HG03135 (cell line): ENCODE data around the gene DIAPH1.

Experiments used
- ATAC-seq: cut with Tn5 transposase; IDR thresholded peaks from one replicate; pipeline ENCODE4 v1.9.1; 2021; ENCODE audit warnings: mild to moderate bottlenecking, moderate library complexity; ENCODE audit not compliant: unreplicated experiment

The DIAPH1 gene

DNA sequence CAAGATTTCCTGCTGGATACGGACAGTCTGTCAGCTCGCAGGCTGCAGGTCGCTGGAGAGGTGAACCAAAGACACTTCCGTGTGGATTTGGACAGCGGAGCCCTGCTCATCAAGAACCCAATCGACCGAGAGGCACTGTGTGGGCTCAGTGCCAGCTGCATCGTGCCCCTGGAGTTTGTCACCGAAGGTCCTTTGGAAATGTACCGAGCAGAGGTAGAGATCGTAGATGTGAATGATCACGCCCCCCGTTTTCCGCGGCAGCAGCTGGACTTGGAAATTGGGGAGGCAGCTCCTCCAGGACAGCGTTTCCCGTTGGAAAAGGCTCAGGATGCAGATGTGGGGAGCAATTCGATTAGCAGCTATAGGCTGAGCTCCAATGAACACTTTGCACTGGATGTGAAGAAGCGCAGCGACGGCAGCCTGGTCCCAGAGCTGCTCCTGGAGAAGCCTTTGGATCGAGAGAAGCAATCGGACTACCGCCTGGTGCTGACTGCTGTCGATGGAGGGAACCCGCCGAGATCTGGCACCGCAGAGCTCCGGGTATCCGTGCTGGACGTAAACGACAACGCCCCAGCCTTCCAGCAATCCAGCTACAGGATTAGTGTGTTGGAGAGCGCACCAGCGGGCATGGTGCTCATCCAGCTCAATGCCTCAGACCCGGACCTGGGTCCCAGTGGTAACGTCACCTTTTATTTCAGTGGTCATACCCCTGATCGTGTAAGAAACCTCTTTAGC is 133.3 kb downstream of the DIAPH1 start:
- no peak for ATAC-seq

DNA sequence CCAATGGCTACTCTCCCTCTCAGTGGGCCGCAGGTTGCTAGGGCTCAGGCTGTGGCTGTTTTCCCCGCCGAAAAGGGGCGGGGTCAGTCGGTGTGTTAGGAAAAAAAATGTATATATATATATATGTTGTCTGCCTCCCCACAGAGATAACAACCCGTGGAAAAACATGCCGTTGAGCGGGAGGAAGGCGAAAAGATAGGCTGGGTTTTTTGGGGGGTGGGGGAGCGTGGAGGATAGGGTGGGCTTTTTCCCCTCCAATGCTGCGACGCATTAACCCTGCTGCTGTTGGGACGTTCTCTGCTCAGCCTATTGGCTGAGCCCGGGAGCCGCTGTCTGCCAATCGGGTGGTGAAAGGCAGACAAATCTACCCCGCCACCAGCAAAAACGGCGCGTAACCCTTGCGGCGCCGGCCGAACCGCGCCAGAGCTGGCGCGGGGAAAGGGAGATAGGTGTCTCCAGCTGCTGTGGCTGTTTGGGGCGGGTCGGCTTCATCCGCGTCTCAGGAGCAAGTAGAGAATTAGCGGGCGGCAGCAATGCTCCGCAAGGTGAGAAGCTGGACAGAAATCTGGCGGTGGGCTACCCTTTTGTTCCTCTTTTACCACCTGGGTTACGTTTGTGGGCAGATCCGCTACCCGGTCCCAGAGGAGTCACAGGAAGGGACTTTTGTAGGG is 134.0 kb downstream of the DIAPH1 start, which contains the start of gene PCDHGC4:
Gene PCDHGC4 (plus strand): TSS at position 390 of the 671 bp plus-strand sequence. CDS start 144 bp downstream, at position 534.
- no peak for ATAC-seq

DNA sequence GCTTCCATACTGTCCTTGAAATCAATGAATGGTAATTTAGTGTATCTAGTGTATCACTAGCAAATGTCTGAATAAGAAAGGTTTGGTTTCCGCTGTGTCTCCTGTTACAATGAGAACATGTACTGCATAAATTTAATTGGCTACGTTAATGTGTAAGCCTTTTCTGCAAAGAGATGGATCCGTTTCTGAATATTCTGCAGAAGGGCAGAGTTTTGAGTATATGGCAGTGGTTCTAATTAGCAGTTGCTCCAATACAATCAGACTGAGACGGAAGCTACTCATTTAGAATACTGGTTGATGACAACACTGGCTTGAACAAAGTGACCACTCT is 134.5 kb downstream of the DIAPH1 start:
- no peak for ATAC-seq

DNA sequence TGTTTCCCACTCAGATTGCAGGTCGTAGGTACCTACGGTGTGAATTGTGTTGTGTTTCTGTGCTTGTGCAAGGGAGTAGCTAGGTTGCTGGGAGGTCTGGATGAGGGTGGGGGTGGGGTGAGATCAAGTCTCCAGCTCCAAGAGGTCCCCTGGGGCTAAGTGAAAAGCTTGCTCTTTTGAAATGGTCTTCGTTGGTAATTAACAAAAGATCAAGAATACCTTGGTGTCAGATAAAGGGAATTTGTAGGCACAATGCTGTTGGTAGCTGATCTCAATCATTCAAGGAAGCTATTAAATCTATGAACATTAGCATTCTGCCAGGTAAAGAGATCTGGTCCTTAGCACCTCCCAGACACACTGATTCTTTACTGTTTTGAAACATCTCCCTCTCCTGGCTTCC is 134.9 kb downstream of the DIAPH1 start:
- ATAC-seq, result no peak

DNA sequence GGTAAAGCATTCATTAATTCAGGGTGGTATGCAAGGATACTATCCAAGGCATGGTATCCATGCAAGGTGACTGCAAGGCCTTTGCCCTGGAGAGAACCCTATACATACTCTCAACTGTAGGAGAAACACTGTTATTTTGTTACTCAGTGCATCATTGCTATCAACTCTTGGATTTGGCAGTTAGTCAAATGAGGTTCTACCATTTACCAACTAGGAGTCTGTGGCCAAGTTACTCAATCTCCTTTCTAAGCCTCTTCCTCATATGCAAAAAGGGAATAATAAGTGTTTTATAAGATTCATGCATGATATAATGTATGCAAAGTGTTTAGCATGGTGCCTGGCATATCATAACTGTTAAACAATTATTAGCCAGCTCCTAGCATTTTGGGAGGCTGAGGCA is 139.0 kb downstream of the DIAPH1 start:
- no peak for ATAC-seq

DNA sequence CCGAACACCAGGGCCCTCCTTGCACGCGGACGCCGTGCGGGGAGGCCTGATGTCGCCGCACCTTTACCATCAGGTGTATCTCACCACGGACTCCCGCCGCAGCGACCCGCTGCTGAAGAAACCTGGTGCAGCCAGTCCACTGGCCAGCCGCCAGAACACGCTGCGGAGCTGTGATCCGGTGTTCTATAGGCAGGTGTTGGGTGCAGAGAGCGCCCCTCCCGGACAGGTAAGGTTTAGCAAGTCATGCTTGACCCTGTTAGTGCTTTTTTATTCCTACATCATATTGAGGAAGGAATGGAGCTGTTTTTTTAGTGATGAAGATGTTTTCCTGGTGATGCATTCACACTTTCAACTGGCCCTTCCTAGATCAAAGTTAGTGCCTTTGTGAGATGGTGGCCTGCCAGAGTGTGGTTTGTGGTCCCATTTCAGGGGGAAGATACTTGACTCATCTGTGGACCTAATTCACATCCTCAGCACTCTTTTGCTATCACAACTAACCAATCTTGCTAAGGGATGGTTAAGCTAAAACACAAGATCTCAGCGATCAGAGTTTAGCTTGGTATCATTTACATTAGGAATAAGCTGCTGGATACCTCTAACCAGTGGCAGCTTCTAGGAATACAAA is 140.4 kb downstream of the DIAPH1 start:
- no peak for ATAC-seq

DNA sequence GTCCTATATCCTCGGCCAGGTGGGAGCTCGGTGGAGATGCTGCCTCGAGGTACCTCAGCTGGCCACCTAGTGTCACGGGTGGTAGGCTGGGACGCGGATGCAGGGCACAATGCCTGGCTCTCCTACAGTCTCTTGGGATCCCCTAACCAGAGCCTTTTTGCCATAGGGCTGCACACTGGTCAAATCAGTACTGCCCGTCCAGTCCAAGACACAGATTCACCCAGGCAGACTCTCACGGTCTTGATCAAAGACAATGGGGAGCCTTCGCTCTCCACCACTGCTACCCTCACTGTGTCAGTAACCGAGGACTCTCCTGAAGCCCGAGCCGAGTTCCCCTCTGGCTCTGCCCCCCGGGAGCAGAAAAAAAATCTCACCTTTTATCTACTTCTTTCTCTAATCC is 141.0 kb downstream of the DIAPH1 start:
- ATAC-seq, result no peak

DNA sequence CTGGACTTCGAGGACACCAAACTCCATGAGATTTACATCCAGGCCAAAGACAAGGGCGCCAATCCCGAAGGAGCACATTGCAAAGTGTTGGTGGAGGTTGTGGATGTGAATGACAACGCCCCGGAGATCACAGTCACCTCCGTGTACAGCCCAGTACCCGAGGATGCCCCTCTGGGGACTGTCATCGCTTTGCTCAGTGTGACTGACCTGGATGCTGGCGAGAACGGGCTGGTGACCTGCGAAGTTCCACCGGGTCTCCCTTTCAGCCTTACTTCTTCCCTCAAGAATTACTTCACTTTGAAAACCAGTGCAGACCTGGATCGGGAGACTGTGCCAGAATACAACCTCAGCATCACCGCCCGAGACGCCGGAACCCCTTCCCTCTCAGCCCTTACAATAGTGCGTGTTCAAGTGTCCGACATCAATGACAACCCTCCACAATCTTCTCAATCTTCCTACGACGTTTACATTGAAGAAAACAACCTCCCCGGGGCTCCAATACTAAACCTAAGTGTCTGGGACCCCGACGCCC is 141.7 kb downstream of the DIAPH1 start:
- no peak for ATAC-seq

DNA sequence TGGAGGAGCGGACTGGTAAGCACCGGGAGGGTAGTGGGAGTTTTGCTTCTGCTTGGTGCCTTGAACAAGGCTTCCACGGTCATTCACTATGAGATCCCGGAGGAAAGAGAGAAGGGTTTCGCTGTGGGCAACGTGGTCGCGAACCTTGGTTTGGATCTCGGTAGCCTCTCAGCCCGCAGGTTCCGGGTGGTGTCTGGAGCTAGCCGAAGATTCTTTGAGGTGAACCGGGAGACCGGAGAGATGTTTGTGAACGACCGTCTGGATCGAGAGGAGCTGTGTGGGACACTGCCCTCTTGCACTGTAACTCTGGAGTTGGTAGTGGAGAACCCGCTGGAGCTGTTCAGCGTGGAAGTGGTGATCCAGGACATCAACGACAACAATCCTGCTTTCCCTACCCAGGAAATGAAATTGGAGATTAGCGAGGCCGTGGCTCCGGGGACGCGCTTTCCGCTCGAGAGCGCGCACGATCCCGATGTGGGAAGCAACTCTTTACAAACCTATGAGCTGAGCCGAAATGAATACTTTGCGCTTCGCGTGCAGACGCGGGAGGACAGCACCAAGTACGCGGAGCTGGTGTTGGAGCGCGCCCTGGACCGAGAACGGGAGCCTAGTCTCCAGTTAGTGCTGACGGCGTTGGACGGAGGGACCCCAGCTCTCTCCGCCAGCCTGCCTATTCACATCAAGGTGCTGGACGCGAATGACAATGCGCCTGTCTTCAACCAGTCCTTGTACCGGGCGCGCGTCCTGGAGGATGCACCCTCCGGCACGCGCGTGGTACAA is 142.5 kb downstream of the DIAPH1 start:
- ATAC-seq, result peak; percentile 22

DNA sequence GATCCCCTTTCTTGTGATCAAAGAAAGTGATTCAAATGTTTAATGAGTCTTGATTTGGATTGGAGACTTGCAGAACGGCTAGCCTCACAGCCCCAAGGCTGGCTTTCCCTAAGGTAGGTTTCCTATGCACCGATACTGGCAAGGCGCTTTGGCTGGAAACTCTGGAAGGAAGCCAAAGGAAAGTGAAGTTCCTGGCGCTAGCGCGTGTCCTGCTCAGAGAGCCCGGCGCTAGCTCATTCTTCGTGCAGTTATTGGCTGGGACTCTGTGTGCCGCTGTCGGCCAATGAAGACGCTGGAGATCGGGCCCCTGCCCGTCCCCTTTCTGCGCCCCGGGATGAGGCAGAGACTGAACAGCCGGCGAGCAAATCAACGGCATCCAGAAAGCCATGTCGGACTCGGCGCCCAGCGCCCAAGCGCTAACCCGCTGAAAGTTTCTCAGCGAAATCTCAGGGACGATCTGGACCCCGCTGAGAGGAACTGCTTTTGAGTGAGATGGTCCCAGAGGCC is 143.1 kb downstream of the DIAPH1 start, which contains the start of gene PCDHGC3:
Gene PCDHGC3 (plus strand): TSS at position 342 of the 507 bp plus-strand sequence. CDS start 151 bp downstream, at position 493.
- ATAC-seq, result peak; percentile 96

DNA sequence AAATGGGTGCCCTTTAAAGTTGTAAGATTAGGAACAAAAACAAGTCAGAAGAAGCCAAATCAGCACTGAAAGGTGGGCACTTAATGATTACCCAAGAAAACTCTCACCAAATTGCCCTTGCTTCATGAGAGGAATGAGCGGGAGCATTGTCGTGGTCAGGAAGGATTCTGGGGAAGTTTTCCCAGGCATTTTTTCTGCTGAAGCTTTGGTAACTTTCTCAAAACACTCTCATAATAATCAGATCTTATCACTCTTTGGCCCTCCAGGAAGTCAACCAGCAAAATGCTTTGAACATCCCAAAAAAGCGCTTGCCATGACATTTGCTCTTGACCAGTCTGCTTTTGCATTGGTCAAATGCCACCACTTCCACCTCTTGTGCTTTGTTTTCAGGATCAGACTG is 153.4 kb downstream of the DIAPH1 start:
- no peak for ATAC-seq
